ENCODE measurements around the gene BUD13.

DNA sequence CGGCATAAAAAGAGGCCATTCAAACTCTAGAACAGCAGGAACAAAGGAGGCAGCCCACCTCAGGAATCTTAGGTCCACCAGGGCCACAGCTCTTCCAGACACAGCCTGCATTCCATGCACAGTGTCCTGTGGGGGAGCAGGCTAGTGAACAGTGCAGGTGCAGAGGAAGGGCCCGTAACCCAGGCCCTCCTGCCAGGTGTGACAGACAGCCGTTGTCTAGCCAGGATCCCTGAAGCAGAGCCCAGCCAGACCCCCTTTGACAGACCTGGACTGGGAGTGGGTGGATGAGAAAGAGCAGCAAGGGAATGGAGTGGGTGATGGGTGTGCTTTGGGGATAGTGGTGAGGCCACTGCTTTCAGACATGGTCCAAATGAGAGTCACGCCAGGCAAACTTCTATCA, 16.2 kb upstream of the BUD13 start:
- TF ChIP-seq POLR2A (IDR thresholded peaks at IDR 0.05) (no peak), POLR2AphosphoS5 (IDR thresholded peaks at IDR 0.05) (no peak)

Measured in breast epithelium (tissue), 3 donors.